Stimulated activated memory B cell treated with anti-CD40 and anti-IgM and Interleukin-4, amounts not matched to agents 10 μg/mL and 1 μg/mL and 100 μg/mL, for 72 hours (primary cell): Measurements from ENCODE around the gene TOMM5.
"Not testable (repeated sequence)": the region's sequence is repeated elsewhere in the genome, so short reads cannot be mapped to it uniquely, and the experiment has no call there.

Experiments used
- ATAC-seq: fragments of 150-1000 bp; cut with Tn5 transposase; 2 replicates; pipeline ENCODE4 v1.10.0; 2021
- H3K27ac Mint-ChIP-seq: one replicate; pipeline ENCODE4 v1.8.0; 2022; ENCODE audit warnings: mild to moderate bottlenecking, mixed read lengths
- H3K27me3 Mint-ChIP-seq: one replicate; pipeline ENCODE4 v1.8.0; 2022; ENCODE audit warnings: mixed read lengths
- H3K36me3 Mint-ChIP-seq: one replicate; pipeline ENCODE4 v1.8.0; 2022; ENCODE audit warnings: mixed read lengths
- H3K4me1 Mint-ChIP-seq: one replicate; pipeline ENCODE4 v1.8.0; 2022; ENCODE audit warnings: mixed read lengths
- H3K4me3 Mint-ChIP-seq: one replicate; pipeline ENCODE4 v1.8.0; 2022; ENCODE audit warnings: mild to moderate bottlenecking, moderate library complexity, mixed read lengths
- H3K9me3 Mint-ChIP-seq: one replicate; pipeline ENCODE4 v1.8.0; 2022; ENCODE audit warnings: mixed read lengths

Gene TOMM5

GRCh38 chr9:37621273-37622121 is 29.1 kb upstream of the TOMM5 start:
- ATAC-seq: no peak
- H3K27me3 Mint-ChIP-seq: peaks cover 8% of the 10 kb centered on the region
- H3K4me1 Mint-ChIP-seq: no peaks in the 10 kb centered on the region
- no peak overlapping the region for H3K27ac Mint-ChIP-seq
- H3K36me3 Mint-ChIP-seq: no peaks in the 10 kb centered on the region
- H3K4me3 Mint-ChIP-seq: no peak overlapping the region
- H3K9me3 Mint-ChIP-seq: no peaks in the 10 kb centered on the region

GRCh38 chr9:37620396-37620795 is 28.0 kb upstream of the TOMM5 start:
- H3K4me3 Mint-ChIP-seq: no peak overlapping the region
- no peaks in the 10 kb centered on the region for H3K4me1 Mint-ChIP-seq
- ATAC-seq: no peak
- no peaks in the 10 kb centered on the region for H3K36me3 Mint-ChIP-seq
- no peak overlapping the region for H3K27ac Mint-ChIP-seq
- H3K9me3 Mint-ChIP-seq: no peaks in the 10 kb centered on the region
- H3K27me3 Mint-ChIP-seq: peaks cover 8% of the 10 kb centered on the region

GRCh38 chr9:37619806-37620205 is 27.4 kb upstream of the TOMM5 start:
- no peaks in the 10 kb centered on the region for H3K4me1 Mint-ChIP-seq

GRCh38 chr9:37618817-37619216 is 26.4 kb upstream of the TOMM5 start:
- H3K36me3 Mint-ChIP-seq: no peaks in the 10 kb centered on the region
- no peaks in the 10 kb centered on the region for H3K4me1 Mint-ChIP-seq
- ATAC-seq: no peak
- no peaks in the 10 kb centered on the region for H3K9me3 Mint-ChIP-seq
- no peak overlapping the region for H3K4me3 Mint-ChIP-seq
- H3K27ac Mint-ChIP-seq: no peak overlapping the region
- peaks cover 8% of the 10 kb centered on the region for H3K27me3 Mint-ChIP-seq

More at GRCh38 chr9:37619806-37620205, 27.4 kb upstream of the TOMM5 start:
- no peak for ATAC-seq
- H3K36me3 Mint-ChIP-seq: no peaks in the 10 kb centered on the region
- H3K4me3 Mint-ChIP-seq: no peak overlapping the region
- H3K27ac Mint-ChIP-seq: no peak overlapping the region
- no peaks in the 10 kb centered on the region for H3K9me3 Mint-ChIP-seq
- peaks cover 8% of the 10 kb centered on the region for H3K27me3 Mint-ChIP-seq

GRCh38 chr9:37617832-37618231 is 25.4 kb upstream of the TOMM5 start:
- H3K4me1 Mint-ChIP-seq: no peaks in the 10 kb centered on the region
- no peaks in the 10 kb centered on the region for H3K36me3 Mint-ChIP-seq
- ATAC-seq: no peak
- no peaks in the 10 kb centered on the region for H3K9me3 Mint-ChIP-seq
- no peak overlapping the region for H3K27ac Mint-ChIP-seq
- H3K4me3 Mint-ChIP-seq: no peak overlapping the region
- peaks cover 8% of the 10 kb centered on the region for H3K27me3 Mint-ChIP-seq

GRCh38 chr9:37617161-37617560 is 24.8 kb upstream of the TOMM5 start:
- Mint-ChIP-seq H3K4me3 (no peak overlapping the region), H3K36me3 (no peaks in the 10 kb centered on the region), H3K9me3 (no peaks in the 10 kb centered on the region), H3K27ac (no peak overlapping the region), H3K4me1 (no peaks in the 10 kb centered on the region), H3K27me3 (peaks cover 8% of the 10 kb centered on the region)
- ATAC-seq: no peak

- ATAC-seq: no peak
- no peaks in the 10 kb centered on the region for H3K4me1 Mint-ChIP-seq
- H3K4me3 Mint-ChIP-seq: no peak overlapping the region
- H3K27me3 Mint-ChIP-seq: peaks cover 13% of the 10 kb centered on the region
- H3K27ac Mint-ChIP-seq: no peak overlapping the region
- no peaks in the 10 kb centered on the region for H3K9me3 Mint-ChIP-seq
- H3K36me3 Mint-ChIP-seq: no peaks in the 10 kb centered on the region
Measured at GRCh38 chr9:37611961-37612360, 19.6 kb upstream of the TOMM5 start.

- Mint-ChIP-seq H3K4me1 (no peaks in the 10 kb centered on the region), H3K4me3 (no peak overlapping the region), H3K27ac (no peak overlapping the region), H3K27me3 (peaks cover 13% of the 10 kb centered on the region), H3K9me3 (no peaks in the 10 kb centered on the region), H3K36me3 (no peaks in the 10 kb centered on the region)
- no peak for ATAC-seq
Measured at GRCh38 chr9:37611014-37611413, 18.6 kb upstream of the TOMM5 start.

- H3K4me1 Mint-ChIP-seq: no peaks in the 10 kb centered on the region
- no peaks in the 10 kb centered on the region for H3K36me3 Mint-ChIP-seq
- no peak overlapping the region for H3K27ac Mint-ChIP-seq
- no peak overlapping the region for H3K4me3 Mint-ChIP-seq
- no peaks in the 10 kb centered on the region for H3K9me3 Mint-ChIP-seq
- ATAC-seq: no peak
- peaks cover 13% of the 10 kb centered on the region for H3K27me3 Mint-ChIP-seq
Measured at GRCh38 chr9:37609735-37610397, 17.5 kb upstream of the TOMM5 start.

- Mint-ChIP-seq H3K36me3 (no peaks in the 10 kb centered on the region), H3K9me3 (no peaks in the 10 kb centered on the region), H3K4me1 (no peaks in the 10 kb centered on the region), H3K27ac (no peak overlapping the region), H3K27me3 (peaks cover 18% of the 10 kb centered on the region), H3K4me3 (no peak overlapping the region)
- no peak for ATAC-seq
Measured at GRCh38 chr9:37608250-37608649, 15.9 kb upstream of the TOMM5 start.

GRCh38 chr9:37604296-37604695 is 11.9 kb upstream of the TOMM5 start:
- no peaks in the 10 kb centered on the region for H3K4me1 Mint-ChIP-seq
- no peaks in the 10 kb centered on the region for H3K9me3 Mint-ChIP-seq
- no peak overlapping the region for H3K4me3 Mint-ChIP-seq
- H3K27me3 Mint-ChIP-seq: peaks cover 19% of the 10 kb centered on the region
- ATAC-seq: no peak
- no peaks in the 10 kb centered on the region for H3K36me3 Mint-ChIP-seq
- no peak overlapping the region for H3K27ac Mint-ChIP-seq

GRCh38 chr9:37602817-37603216 is 10.4 kb upstream of the TOMM5 start:
- H3K4me1 Mint-ChIP-seq: no peaks in the 10 kb centered on the region
- peaks cover 16% of the 10 kb centered on the region for H3K27me3 Mint-ChIP-seq
- no peak overlapping the region for H3K4me3 Mint-ChIP-seq
- H3K36me3 Mint-ChIP-seq: no peaks in the 10 kb centered on the region
- H3K27ac Mint-ChIP-seq: no peak overlapping the region
- no peaks in the 10 kb centered on the region for H3K9me3 Mint-ChIP-seq
- no peak for ATAC-seq

- peaks cover 16% of the 10 kb centered on the region for H3K27me3 Mint-ChIP-seq
- not testable (repeated sequence) for H3K9me3 Mint-ChIP-seq, ATAC-seq, H3K4me1 Mint-ChIP-seq, H3K4me3 Mint-ChIP-seq, H3K27ac Mint-ChIP-seq, H3K36me3 Mint-ChIP-seq
Measured at GRCh38 chr9:37602061-37602460, 9.7 kb upstream of the TOMM5 start.

- ATAC-seq: no peak
- no peak overlapping the region for H3K4me3 Mint-ChIP-seq
- H3K9me3 Mint-ChIP-seq: no peaks in the 10 kb centered on the region
- no peaks in the 10 kb centered on the region for H3K27me3 Mint-ChIP-seq
- H3K4me1 Mint-ChIP-seq: peaks cover 20% of the 10 kb centered on the region
- peaks cover 5% of the 10 kb centered on the region for H3K36me3 Mint-ChIP-seq
- no peak overlapping the region for H3K27ac Mint-ChIP-seq
Measured at GRCh38 chr9:37596504-37596903, 4.1 kb upstream of the TOMM5 start.

- H3K9me3 Mint-ChIP-seq: no peaks in the 10 kb centered on the region
- peak overlapping the region; percentile 57 for H3K4me3 Mint-ChIP-seq
- no peak for ATAC-seq
- peaks cover 14% of the 10 kb centered on the region for H3K36me3 Mint-ChIP-seq
- peaks cover 40% of the 10 kb centered on the region for H3K4me1 Mint-ChIP-seq
- no peak overlapping the region for H3K27ac Mint-ChIP-seq
- no peaks in the 10 kb centered on the region for H3K27me3 Mint-ChIP-seq
Measured at GRCh38 chr9:37593883-37594448, 1.6 kb upstream of the TOMM5 start.

- Mint-ChIP-seq H3K27ac (no peak overlapping the region), H3K36me3 (peaks cover 69% of the 10 kb centered on the region)
Measured at GRCh38 chr9:37587521-37587920, 4.9 kb downstream of the TOMM5 start.

More at GRCh38 chr9:37587521-37587920, 4.9 kb downstream of the TOMM5 start:
- H3K4me3 Mint-ChIP-seq: no peak overlapping the region
- H3K9me3 Mint-ChIP-seq: no peaks in the 10 kb centered on the region
- no peak for ATAC-seq
- H3K27me3 Mint-ChIP-seq: no peaks in the 10 kb centered on the region
- H3K4me1 Mint-ChIP-seq: peaks cover 63% of the 10 kb centered on the region
